MM.1S (cell line): ENCODE data around the gene TTC16.

Experiments
- DNase-seq: peaks from one replicate; pipeline ENCODE4 v3.0.0-alpha.2; 2015
- H2AFZ ChIP-seq: fragments of 300-600 bp; sonication (generic); 2 replicates; pipeline ENCODE4 v1.6.0; 2016; ENCODE audit warnings: antibody characterized with exemption, low read length
- H3F3A ChIP-seq: fragments of 300-600 bp; sonication (generic); 2 replicates; pipeline ENCODE4 v1.6.1; 2016; ENCODE audit warnings: mild to moderate bottlenecking, antibody characterized with exemption, low read length, moderate library complexity, mixed read lengths; ENCODE audit not compliant: insufficient read depth
- H3K27ac ChIP-seq: fragments of 300-600 bp; sonication (generic); 2 replicates; pipeline ENCODE4 v1.5.1; 2016; ENCODE audit warnings: mild to moderate bottlenecking, low read length
- H3K27me3 ChIP-seq: fragments of 300-600 bp; sonication (generic); replicated peaks from 2 replicates; pipeline ENCODE4 v1.6.0; 2016; ENCODE audit warnings: low read length; ENCODE audit not compliant: insufficient read depth
- H3K36me3 ChIP-seq: fragments of 300-600 bp; sonication (generic); replicated peaks from 2 replicates; pipeline ENCODE4 v1.6.1; 2016; ENCODE audit warnings: mild to moderate bottlenecking, low read length, mixed read lengths; ENCODE audit not compliant: insufficient read depth
- H3K4me1 ChIP-seq: fragments of 300-600 bp; sonication (generic); 2 replicates; pipeline ENCODE4 v1.6.1; 2016; ENCODE audit warnings: low read length, mixed read lengths
- H3K4me2 ChIP-seq: fragments of 300-600 bp; sonication (generic); 2 replicates; pipeline ENCODE4 v1.6.0; 2016; ENCODE audit warnings: low read depth, low read length
- H3K4me3 ChIP-seq: fragments of 300-600 bp; sonication (generic); 2 replicates; pipeline ENCODE4 v1.5.1; 2016; ENCODE audit warnings: low read length, mixed read lengths
- H3K79me2 ChIP-seq: fragments of 300-600 bp; sonication (generic); 2 replicates; pipeline ENCODE4 v1.6.1; 2016; ENCODE audit warnings: mixed run types, low read length, mixed read lengths
- H3K9ac ChIP-seq: fragments of 300-600 bp; sonication (generic); 2 replicates; pipeline ENCODE4 v1.6.1; 2016; ENCODE audit warnings: low read length, mixed read lengths
- H3K9me2 ChIP-seq: fragments of 300-600 bp; sonication (generic); replicated peaks from 2 replicates; pipeline ENCODE4 v1.6.1; 2016; ENCODE audit warnings: mild to moderate bottlenecking, low read length, mixed read lengths; ENCODE audit not compliant: insufficient read depth
- H3K9me3 ChIP-seq: fragments of 300-600 bp; sonication (generic); replicated peaks from 2 replicates; pipeline ENCODE4 v1.6.1; 2016; ENCODE audit warnings: mild to moderate bottlenecking, low read length, mixed read lengths; ENCODE audit not compliant: insufficient read depth
- H4K20me1 ChIP-seq: fragments of 300-600 bp; sonication (generic); 2 replicates; pipeline ENCODE4 v1.6.1; 2016; ENCODE audit warnings: mild to moderate bottlenecking, low read length, moderate library complexity, mixed read lengths; ENCODE audit not compliant: insufficient read depth
- EZH2 ChIP-seq: fragments of 300-600 bp; sonication (generic); optimal IDR thresholded peaks from 2 replicates; pipeline ENCODE3; 2017; ENCODE audit warnings: low read depth, mild to moderate bottlenecking, antibody characterized with exemption, low read length, mixed read lengths
- EZH2phosphoT487 ChIP-seq: fragments of 300-600 bp; sonication (generic); IDR thresholded peaks from 2 replicates; pipeline ENCODE4 v1.6.1; 2018; ENCODE audit warnings: antibody characterized with exemption, low read length
- TF ChIP-seq, protein P1 (sequence below): fragments of 300-600 bp; sonication (generic); IDR thresholded peaks from 2 replicates; pipeline ENCODE4 v1.5.1; 2016; ENCODE audit warnings: antibody characterized with exemption, low read length, mixed read lengths

Gene TTC16

DNA sequence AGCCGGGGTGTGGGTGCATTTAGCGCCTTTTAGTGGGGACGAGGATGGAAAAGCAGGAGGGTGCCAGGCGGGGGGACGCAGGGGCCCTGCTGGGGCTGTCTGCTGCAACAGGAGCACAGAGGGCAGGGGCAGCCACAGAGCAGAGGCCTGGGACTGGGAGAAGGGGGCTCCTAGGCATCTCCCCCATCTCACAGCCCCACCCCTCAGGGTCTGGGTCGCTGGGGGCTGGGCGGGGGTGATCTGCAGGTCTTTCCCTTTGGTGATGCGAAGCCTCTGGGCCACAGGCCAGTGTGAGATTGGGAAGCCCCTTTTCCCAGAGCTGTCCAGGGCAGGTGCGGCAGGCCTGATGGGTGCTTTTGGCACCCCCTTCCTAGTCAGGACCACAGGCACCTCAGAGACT is 14.4 kb downstream of the TTC16 start:
- H3K27ac ChIP-seq = no peak overlapping the region
- H3K4me1 ChIP-seq = peaks cover 8% of the 10 kb centered on the region; the same call in 1 of the 2 replicates
- no peaks in the 10 kb centered on the region for H3K36me3 ChIP-seq
- no peaks in the 10 kb centered on the region for H3K9me3 ChIP-seq
- no peak overlapping the region for H3K9ac ChIP-seq
- no peak overlapping the region for H3K4me2 ChIP-seq
- TF ChIP-seq EZH2 (no peak), EZH2phosphoT487 (no peak)
- TF ChIP-seq, protein P1, sequence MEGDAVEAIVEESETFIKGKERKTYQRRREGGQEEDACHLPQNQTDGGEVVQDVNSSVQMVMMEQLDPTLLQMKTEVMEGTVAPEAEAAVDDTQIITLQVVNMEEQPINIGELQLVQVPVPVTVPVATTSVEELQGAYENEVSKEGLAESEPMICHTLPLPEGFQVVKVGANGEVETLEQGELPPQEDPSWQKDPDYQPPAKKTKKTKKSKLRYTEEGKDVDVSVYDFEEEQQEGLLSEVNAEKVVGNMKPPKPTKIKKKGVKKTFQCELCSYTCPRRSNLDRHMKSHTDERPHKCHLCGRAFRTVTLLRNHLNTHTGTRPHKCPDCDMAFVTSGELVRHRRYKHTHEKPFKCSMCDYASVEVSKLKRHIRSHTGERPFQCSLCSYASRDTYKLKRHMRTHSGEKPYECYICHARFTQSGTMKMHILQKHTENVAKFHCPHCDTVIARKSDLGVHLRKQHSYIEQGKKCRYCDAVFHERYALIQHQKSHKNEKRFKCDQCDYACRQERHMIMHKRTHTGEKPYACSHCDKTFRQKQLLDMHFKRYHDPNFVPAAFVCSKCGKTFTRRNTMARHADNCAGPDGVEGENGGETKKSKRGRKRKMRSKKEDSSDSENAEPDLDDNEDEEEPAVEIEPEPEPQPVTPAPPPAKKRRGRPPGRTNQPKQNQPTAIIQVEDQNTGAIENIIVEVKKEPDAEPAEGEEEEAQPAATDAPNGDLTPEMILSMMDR = no peak
- no peak for DNase-seq
- H4K20me1 ChIP-seq = no peaks in the 10 kb centered on the region
- H2AFZ ChIP-seq = no peak overlapping the region
- H3F3A ChIP-seq = no peaks in the 10 kb centered on the region
- no peaks in the 10 kb centered on the region for H3K27me3 ChIP-seq
- peaks cover 11% of the 10 kb centered on the region; the same call in 1 of the 2 replicates for H3K79me2 ChIP-seq
- no peak overlapping the region for H3K4me3 ChIP-seq
- no peaks in the 10 kb centered on the region for H3K9me2 ChIP-seq

DNA sequence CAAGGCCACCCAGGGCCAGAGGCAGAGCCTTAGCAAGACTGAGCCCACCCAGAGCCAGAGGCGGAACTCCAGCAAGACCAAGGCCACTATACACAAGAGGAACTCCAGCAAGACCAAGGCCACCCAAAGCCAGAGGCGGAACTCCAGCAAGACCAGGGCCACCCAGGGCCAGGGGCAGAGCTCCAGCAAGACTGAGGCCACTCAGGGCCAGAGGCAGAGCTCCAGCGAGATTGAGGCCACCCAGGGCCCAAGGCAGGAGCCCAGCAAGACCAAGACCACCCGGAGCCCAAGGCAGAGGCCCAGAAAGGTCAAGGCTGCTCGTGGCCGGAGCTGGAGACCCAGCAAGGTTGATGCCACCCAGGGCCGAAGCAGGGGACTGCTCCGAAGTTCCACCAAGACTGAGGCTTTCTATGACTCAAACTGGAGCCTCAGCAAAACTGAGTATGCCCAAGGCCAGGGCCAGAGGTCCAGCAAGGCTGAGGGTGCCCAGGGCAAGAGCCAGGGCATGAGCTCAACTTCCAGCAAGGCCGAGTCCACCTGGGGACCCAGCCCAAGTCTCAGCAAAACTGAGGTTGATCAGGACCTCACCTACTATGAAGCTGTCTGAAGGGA is 15.0 kb downstream of the TTC16 start:
- Histone ChIP-seq H3K9ac (no peak overlapping the region), H3K36me3 (no peaks in the 10 kb centered on the region)

DNA sequence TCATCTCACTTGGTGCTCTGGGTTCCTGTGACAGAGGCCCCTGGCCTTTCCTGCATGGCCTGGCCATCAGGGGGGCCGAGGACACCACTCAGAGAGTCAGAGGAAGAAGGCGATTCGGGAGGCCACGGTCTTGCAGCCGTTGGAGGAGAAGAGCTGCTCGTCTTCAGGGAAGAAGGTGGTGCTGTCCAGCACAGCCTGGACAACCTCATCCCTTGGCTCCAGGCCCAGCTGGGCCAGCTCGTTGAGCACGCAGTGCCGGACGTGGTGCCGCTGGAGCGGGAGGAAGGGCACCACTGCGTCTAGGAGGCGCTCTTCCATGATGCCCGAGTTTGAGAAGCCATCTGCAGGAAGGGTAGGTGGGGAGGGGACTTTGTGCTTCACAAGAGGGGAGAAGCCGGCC is 16.1 kb downstream of the TTC16 start:
- no peaks in the 10 kb centered on the region for H3K9me3 ChIP-seq
- TF ChIP-seq EZH2 = no peak
- no peak for TF ChIP-seq EZH2phosphoT487
- TF ChIP-seq, protein P1 = no peak
- H3K27me3 ChIP-seq = no peaks in the 10 kb centered on the region
- no peak overlapping the region for H3K27ac ChIP-seq
- no peaks in the 10 kb centered on the region for H4K20me1 ChIP-seq
- H2AFZ ChIP-seq = no peak overlapping the region
- H3K9me2 ChIP-seq = no peaks in the 10 kb centered on the region
- no peak for DNase-seq
- peaks cover 20% of the 10 kb centered on the region for H3K4me1 ChIP-seq
- no peak overlapping the region for H3K4me3 ChIP-seq
- H3K36me3 ChIP-seq = no peaks in the 10 kb centered on the region
- peaks cover 11% of the 10 kb centered on the region for H3F3A ChIP-seq
- H3K4me2 ChIP-seq = no peak overlapping the region
- H3K9ac ChIP-seq = no peak overlapping the region
- H3K79me2 ChIP-seq = peaks cover 11% of the 10 kb centered on the region; the same call in 1 of the 2 replicates

More for the DNA sequence above, 15.0 kb downstream of the TTC16 start:
- DNase-seq = no peak
- Histone ChIP-seq H3K27ac (no peak overlapping the region), H3K27me3 (no peaks in the 10 kb centered on the region), H3K4me3 (no peak overlapping the region), H3K9me3 (no peaks in the 10 kb centered on the region), H3K9me2 (no peaks in the 10 kb centered on the region), H4K20me1 (no peaks in the 10 kb centered on the region), H3K4me1 (peaks cover 13% of the 10 kb centered on the region), H3K4me2 (no peak overlapping the region), H2AFZ (no peak overlapping the region), H3K79me2 (peaks cover 11% of the 10 kb centered on the region; the same call in 1 of the 2 replicates), H3F3A (peaks cover 5% of the 10 kb centered on the region)
- TF ChIP-seq, protein P1 = no peak
- TF ChIP-seq EZH2 = no peak
- TF ChIP-seq EZH2phosphoT487 = no peak
